ENCODE data around the gene DGKB. TPM values are rescaled to one million over a fixed set of nuclear protein-coding genes. Genes with fewer than 3 reads are reported as not detected.

Gene DGKB
- total RNA-seq, 5 donors from 2014 or later (not counting 1 experiment from before 2014, with no cell fraction given) = not detected

GRCh38 chr7:14436878-14437277 is 465.7 kb downstream of the DGKB start:
- Mint-ChIP-seq H3K27ac (no peak overlapping the region), H3K36me3 (no peaks in the 10 kb centered on the region), H3K4me1 (no peaks in the 10 kb centered on the region), H3K27me3 (no peaks in the 10 kb centered on the region), H3K9me3 (no peaks in the 10 kb centered on the region), H3K4me3 (no peak overlapping the region)
- no peaks in the 10 kb centered on the region for H3K9me3 ChIP-seq
- ChIA-PET CTCF (no interaction called here), POLR2A (no interaction called here)
- WGBS (ENCODE audit: insufficient coverage) = no CpG with 5 or more reads among the region's 2 CpGs
- no peak overlapping the region for H3K4me3 ChIP-seq (ENCODE audit: control insufficient read depth in 1 of 2, extremely low read depth in 1 of 2, low read length in 1 of 2)
- H3K4me1 ChIP-seq (ENCODE audit: control insufficient read depth in 1 of 2, extremely low read depth in 1 of 2, insufficient read depth in 2 of 2, low read length in 2 of 2) = no peaks in the 10 kb centered on the region
- DNase-seq (no peak), ATAC-seq (replicated peaks in 1 of 4) (no peak)
- no peaks in the 10 kb centered on the region for H3K27me3 ChIP-seq (replicated peaks in 1 of 2; ENCODE audit: control insufficient read depth in 2 of 2, extremely low read depth in 1 of 2, insufficient read depth in 2 of 2, low read length in 1 of 2)
- no peak overlapping the region for H3K27ac ChIP-seq (ENCODE audit: low read length)
- no peaks in the 10 kb centered on the region for H3K36me3 ChIP-seq (ENCODE audit: control insufficient read depth in 2 of 2, extremely low read depth in 1 of 2, insufficient read depth in 1 of 2, low read length in 1 of 2)

GRCh38 chr7:14432924-14433323 is 469.6 kb downstream of the DGKB start:
- H3K4me1 ChIP-seq (ENCODE audit: control insufficient read depth in 1 of 2, extremely low read depth in 1 of 2, insufficient read depth in 2 of 2, low read length in 2 of 2) = no peaks in the 10 kb centered on the region
- Mint-ChIP-seq H3K4me3 (no peak overlapping the region), H3K27me3 (no peaks in the 10 kb centered on the region), H3K27ac (no peak overlapping the region), H3K9me3 (peaks cover 0 to 5% (median 4%) of the 10 kb centered on the region in 3 donors), H3K4me1 (no peaks in the 10 kb centered on the region), H3K36me3 (no peaks in the 10 kb centered on the region)
- 90% methylated on average over 2 of the region's 2 CpGs for WGBS (ENCODE audit: insufficient coverage)
- no peak for ATAC-seq (replicated peaks in 1 of 4)
- no peaks in the 10 kb centered on the region for H3K27me3 ChIP-seq (replicated peaks in 1 of 2; ENCODE audit: control insufficient read depth in 2 of 2, extremely low read depth in 1 of 2, insufficient read depth in 2 of 2, low read length in 1 of 2)
- no peak overlapping the region for H3K27ac ChIP-seq (ENCODE audit: low read length)
- DNase-seq = no peak
- H3K36me3 ChIP-seq (ENCODE audit: control insufficient read depth in 2 of 2, extremely low read depth in 1 of 2, insufficient read depth in 1 of 2, low read length in 1 of 2) = no peaks in the 10 kb centered on the region
- ChIA-PET CTCF (no interaction called here), POLR2A (no interaction called here)
- H3K9me3 ChIP-seq = no peaks in the 10 kb centered on the region
- no peak overlapping the region for H3K4me3 ChIP-seq (ENCODE audit: control insufficient read depth in 1 of 2, extremely low read depth in 1 of 2, low read length in 1 of 2)

GRCh38 chr7:14430926-14431325 is 471.6 kb downstream of the DGKB start:
- no peak overlapping the region for H3K4me3 ChIP-seq (ENCODE audit: control insufficient read depth in 1 of 2, extremely low read depth in 1 of 2, low read length in 1 of 2)
- no peaks in the 10 kb centered on the region for H3K4me1 ChIP-seq (ENCODE audit: control insufficient read depth in 1 of 2, extremely low read depth in 1 of 2, insufficient read depth in 2 of 2, low read length in 2 of 2)
- H3K36me3 ChIP-seq (ENCODE audit: control insufficient read depth in 2 of 2, extremely low read depth in 1 of 2, insufficient read depth in 1 of 2, low read length in 1 of 2) = no peaks in the 10 kb centered on the region
- no peaks in the 10 kb centered on the region for H3K27me3 ChIP-seq (replicated peaks in 1 of 2; ENCODE audit: control insufficient read depth in 2 of 2, extremely low read depth in 1 of 2, insufficient read depth in 2 of 2, low read length in 1 of 2)
- ATAC-seq (replicated peaks in 1 of 4) (no peak), DNase-seq (no peak)
- Mint-ChIP-seq H3K36me3 (no peaks in the 10 kb centered on the region), H3K27ac (no peak overlapping the region), H3K9me3 (peaks cover 0 to 5% (median 4%) of the 10 kb centered on the region in 3 donors), H3K4me3 (no peak overlapping the region), H3K4me1 (no peaks in the 10 kb centered on the region), H3K27me3 (no peaks in the 10 kb centered on the region)
- POLR2A ChIA-PET = no interaction called here
- H3K27ac ChIP-seq (ENCODE audit: low read length) = no peak overlapping the region
- WGBS (ENCODE audit: insufficient coverage) = no CpG with 5 or more reads among the region's 3 CpGs
- no peaks in the 10 kb centered on the region for H3K9me3 ChIP-seq
- CTCF ChIA-PET = no interaction called here

- WGBS (ENCODE audit: insufficient coverage) = no CpG with 5 or more reads among the region's 1 CpG
- Mint-ChIP-seq H3K36me3 (no peaks in the 10 kb centered on the region), H3K27me3 (no peaks in the 10 kb centered on the region), H3K4me3 (no peak overlapping the region), H3K27ac (no peak overlapping the region), H3K4me1 (no peaks in the 10 kb centered on the region), H3K9me3 (peaks cover 0 to 14% (median 4%) of the 10 kb centered on the region in 3 donors)
- no peak for DNase-seq
- ATAC-seq (replicated peaks in 1 of 4) = no peak
- H3K36me3 ChIP-seq (ENCODE audit: control insufficient read depth in 2 of 2, extremely low read depth in 1 of 2, insufficient read depth in 1 of 2, low read length in 1 of 2) = no peaks in the 10 kb centered on the region
- CTCF ChIA-PET = interaction anchor here in 1 of 2 donors (0.7 kb wide), 1 partner anchor 31 kb away, joined by 3 read pairs; no protein-coding TSS in a partner anchor
- no peaks in the 10 kb centered on the region for H3K9me3 ChIP-seq
- POLR2A ChIA-PET = no interaction called here
- H3K4me3 ChIP-seq (ENCODE audit: control insufficient read depth in 1 of 2, extremely low read depth in 1 of 2, low read length in 1 of 2) = no peak overlapping the region
- H3K27ac ChIP-seq (ENCODE audit: low read length) = no peak overlapping the region
- H3K27me3 ChIP-seq (replicated peaks in 1 of 2; ENCODE audit: control insufficient read depth in 2 of 2, extremely low read depth in 1 of 2, insufficient read depth in 2 of 2, low read length in 1 of 2) = no peaks in the 10 kb centered on the region
- H3K4me1 ChIP-seq (ENCODE audit: control insufficient read depth in 1 of 2, extremely low read depth in 1 of 2, insufficient read depth in 2 of 2, low read length in 2 of 2) = no peaks in the 10 kb centered on the region
Measured at GRCh38 chr7:14425559-14425958, 477.0 kb downstream of the DGKB start.

GRCh38 chr7:14424675-14425074 is 477.9 kb downstream of the DGKB start:
- H3K9me3 ChIP-seq = no peaks in the 10 kb centered on the region
- no peaks in the 10 kb centered on the region for H3K27me3 Mint-ChIP-seq
- no peak for DNase-seq
- H3K27ac ChIP-seq (ENCODE audit: low read length) = no peak overlapping the region
- ATAC-seq (replicated peaks in 1 of 4) = no peak
- no peak overlapping the region for H3K4me3 ChIP-seq (ENCODE audit: control insufficient read depth in 1 of 2, extremely low read depth in 1 of 2, low read length in 1 of 2)
- no peaks in the 10 kb centered on the region for H3K36me3 ChIP-seq (ENCODE audit: control insufficient read depth in 2 of 2, extremely low read depth in 1 of 2, insufficient read depth in 1 of 2, low read length in 1 of 2)
- H3K4me3 Mint-ChIP-seq = no peak overlapping the region
- no peak overlapping the region for H3K27ac Mint-ChIP-seq
- no peaks in the 10 kb centered on the region for H3K27me3 ChIP-seq (replicated peaks in 1 of 2; ENCODE audit: control insufficient read depth in 2 of 2, extremely low read depth in 1 of 2, insufficient read depth in 2 of 2, low read length in 1 of 2)
- WGBS (ENCODE audit: insufficient coverage) = no CpG with 5 or more reads among the region's 1 CpG
- peaks cover 0 to 14% (median 4%) of the 10 kb centered on the region in 3 donors for H3K9me3 Mint-ChIP-seq
- no peaks in the 10 kb centered on the region for H3K36me3 Mint-ChIP-seq
- H3K4me1 Mint-ChIP-seq = no peaks in the 10 kb centered on the region
- no peaks in the 10 kb centered on the region for H3K4me1 ChIP-seq (ENCODE audit: control insufficient read depth in 1 of 2, extremely low read depth in 1 of 2, insufficient read depth in 2 of 2, low read length in 2 of 2)
- ChIA-PET POLR2A (no interaction called here), CTCF (no interaction called here)

GRCh38 chr7:14420768-14421167 is 481.8 kb downstream of the DGKB start:
- no peaks in the 10 kb centered on the region for H3K4me1 Mint-ChIP-seq

GRCh38 chr7:14419531-14419930 is 483.0 kb downstream of the DGKB start:
- H3K4me1 Mint-ChIP-seq = no peaks in the 10 kb centered on the region
- H3K27ac Mint-ChIP-seq = no peak overlapping the region
- Histone ChIP-seq H3K4me1 (ENCODE audit: control insufficient read depth in 1 of 2, extremely low read depth in 1 of 2, insufficient read depth in 2 of 2, low read length in 2 of 2) (no peaks in the 10 kb centered on the region), H3K27ac (ENCODE audit: low read length) (no peak overlapping the region), H3K4me3 (ENCODE audit: control insufficient read depth in 1 of 2, extremely low read depth in 1 of 2, low read length in 1 of 2) (no peak overlapping the region), H3K27me3 (replicated peaks in 1 of 2; ENCODE audit: control insufficient read depth in 2 of 2, extremely low read depth in 1 of 2, insufficient read depth in 2 of 2, low read length in 1 of 2) (no peaks in the 10 kb centered on the region), H3K36me3 (ENCODE audit: control insufficient read depth in 2 of 2, extremely low read depth in 1 of 2, insufficient read depth in 1 of 2, low read length in 1 of 2) (no peaks in the 10 kb centered on the region), H3K9me3 (no peaks in the 10 kb centered on the region)
- no peaks in the 10 kb centered on the region for H3K27me3 Mint-ChIP-seq
- DNase-seq (no peak), ATAC-seq (replicated peaks in 1 of 4) (no peak)
- no peak overlapping the region for H3K4me3 Mint-ChIP-seq
- no CpG with 5 or more reads among the region's 2 CpGs for WGBS (ENCODE audit: insufficient coverage)
- H3K9me3 Mint-ChIP-seq = peaks cover 0 to 9% (median 0%) of the 10 kb centered on the region in 3 donors
- ChIA-PET POLR2A (no interaction called here), CTCF (no interaction called here)
- H3K36me3 Mint-ChIP-seq = no peaks in the 10 kb centered on the region

More at GRCh38 chr7:14420768-14421167, 481.8 kb downstream of the DGKB start:
- WGBS (ENCODE audit: insufficient coverage) = 67% methylated on average over 1 of the region's 5 CpGs
- no peaks in the 10 kb centered on the region for H3K36me3 ChIP-seq (ENCODE audit: control insufficient read depth in 2 of 2, extremely low read depth in 1 of 2, insufficient read depth in 1 of 2, low read length in 1 of 2)
- DNase-seq (no peak), ATAC-seq (replicated peaks in 1 of 4) (no peak)
- H3K36me3 Mint-ChIP-seq = no peaks in the 10 kb centered on the region
- H3K4me3 ChIP-seq (ENCODE audit: control insufficient read depth in 1 of 2, extremely low read depth in 1 of 2, low read length in 1 of 2) = no peak overlapping the region
- H3K4me3 Mint-ChIP-seq = no peak overlapping the region
- H3K9me3 ChIP-seq = no peaks in the 10 kb centered on the region
- no peak overlapping the region for H3K27ac ChIP-seq (ENCODE audit: low read length)
- no peaks in the 10 kb centered on the region for H3K27me3 Mint-ChIP-seq
- POLR2A ChIA-PET = no interaction called here
- no peaks in the 10 kb centered on the region for H3K4me1 ChIP-seq (ENCODE audit: control insufficient read depth in 1 of 2, extremely low read depth in 1 of 2, insufficient read depth in 2 of 2, low read length in 2 of 2)
- H3K27me3 ChIP-seq (replicated peaks in 1 of 2; ENCODE audit: control insufficient read depth in 2 of 2, extremely low read depth in 1 of 2, insufficient read depth in 2 of 2, low read length in 1 of 2) = no peaks in the 10 kb centered on the region
- CTCF ChIA-PET = no interaction called here
- H3K9me3 Mint-ChIP-seq = peaks cover 0 to 9% (median 0%) of the 10 kb centered on the region in 3 donors
- no peak overlapping the region for H3K27ac Mint-ChIP-seq
